NCI-H510A (cell line): Measurements from ENCODE around the gene RCBTB1.

ENCODE experiments used
- DNase-seq: peaks from one replicate; lab custom pipeline; 2025; lab: John Stamatoyannopoulos, UW

Gene RCBTB1

DNA sequence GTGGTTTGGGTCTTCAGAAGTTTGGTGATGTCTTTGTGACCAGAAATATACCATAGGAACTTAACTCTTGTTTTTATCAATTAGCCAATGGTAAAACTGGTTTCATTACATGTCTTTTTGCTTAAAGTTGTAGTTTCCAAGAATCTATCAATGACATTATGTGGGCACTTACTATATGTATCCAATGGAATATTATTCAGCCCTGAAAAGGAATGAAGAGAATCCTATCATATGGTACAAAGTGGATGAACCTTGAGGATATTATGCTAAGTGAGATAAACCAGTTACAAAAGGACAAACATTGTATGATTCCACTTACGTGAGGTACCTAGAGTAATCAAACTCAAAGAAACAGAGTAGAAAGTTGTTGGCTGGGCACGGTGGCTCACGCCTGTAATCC lies 26.4 kb downstream of the RCBTB1 start:
- DNase-seq = no peak

GRCh38 chr13:49554387-49554786 lies 31.0 kb downstream of the RCBTB1 start:
- DNase-seq = no peak

DNA sequence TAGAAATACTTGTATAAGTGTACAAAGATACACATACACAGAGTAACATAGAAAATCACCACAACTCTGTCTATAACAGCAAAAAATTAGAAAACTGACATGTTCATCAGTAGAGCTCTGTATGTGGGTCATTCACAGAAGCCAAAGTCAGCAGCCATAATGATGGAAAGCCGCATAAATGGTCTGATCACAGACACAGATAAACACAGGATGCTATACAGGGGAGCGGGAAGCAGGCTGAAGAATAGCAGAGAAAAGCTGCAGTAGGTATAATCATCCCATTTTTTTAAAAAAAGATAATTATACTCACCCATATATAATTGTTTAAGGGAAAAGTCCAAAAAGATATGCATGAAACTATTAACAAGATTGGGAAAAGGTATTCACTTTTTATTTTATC lies 31.5 kb downstream of the RCBTB1 start:
- DNase-seq = no peak

GRCh38 chr13:49550942-49551644 lies 34.3 kb downstream of the RCBTB1 start:
- no peak for DNase-seq

GRCh38 chr13:49549289-49549688 lies 36.1 kb downstream of the RCBTB1 start:
- no peak for DNase-seq

DNA sequence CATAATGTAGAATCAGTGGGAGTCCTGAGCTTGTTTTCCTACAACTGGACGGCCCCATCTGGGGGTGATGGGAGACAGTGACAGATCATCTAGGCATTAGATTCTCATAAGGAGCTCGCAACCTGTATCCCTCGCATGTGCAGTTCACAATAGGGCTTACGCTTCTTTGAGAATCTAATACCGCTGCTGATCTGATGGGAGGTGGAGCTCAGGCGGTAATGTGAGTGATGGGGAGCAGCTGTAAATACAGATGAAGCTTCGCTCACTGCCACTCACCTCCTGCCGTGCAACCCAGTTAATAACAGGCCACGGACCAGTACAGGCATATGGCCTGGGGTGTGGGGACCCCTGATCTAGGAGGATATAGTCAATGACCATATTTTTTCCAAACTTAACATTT lies 38.8 kb downstream of the RCBTB1 start:
- no peak for DNase-seq

- DNase-seq = no peak
These were observed 39.7 kb downstream of the RCBTB1 start for GRCh38 chr13:49545661-49546060.

- no peak for DNase-seq
These were observed 41.7 kb downstream of the RCBTB1 start for GRCh38 chr13:49543656-49544055.

- no peak for DNase-seq
These were observed 44.8 kb downstream of the RCBTB1 start for GRCh38 chr13:49540552-49540951.

DNA sequence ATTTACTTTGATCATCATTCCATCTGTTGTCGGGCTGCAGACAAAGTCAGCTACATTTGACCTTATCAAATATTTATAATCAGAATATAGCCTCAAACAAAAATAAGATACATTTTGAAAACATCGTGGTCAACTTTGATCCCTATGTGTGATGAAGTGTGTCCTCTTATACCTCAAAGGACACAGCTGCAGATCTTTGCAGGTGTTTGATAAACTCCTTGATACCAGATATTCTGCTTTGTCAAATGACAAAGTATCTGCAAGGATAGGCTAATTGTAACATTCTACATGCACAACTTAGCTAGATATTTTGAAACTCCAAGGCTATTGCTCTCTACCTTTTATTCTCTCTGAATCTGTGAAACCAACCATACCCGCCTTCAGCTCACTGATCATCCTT lies 45.6 kb downstream of the RCBTB1 start:
- DNase-seq = no peak

DNA sequence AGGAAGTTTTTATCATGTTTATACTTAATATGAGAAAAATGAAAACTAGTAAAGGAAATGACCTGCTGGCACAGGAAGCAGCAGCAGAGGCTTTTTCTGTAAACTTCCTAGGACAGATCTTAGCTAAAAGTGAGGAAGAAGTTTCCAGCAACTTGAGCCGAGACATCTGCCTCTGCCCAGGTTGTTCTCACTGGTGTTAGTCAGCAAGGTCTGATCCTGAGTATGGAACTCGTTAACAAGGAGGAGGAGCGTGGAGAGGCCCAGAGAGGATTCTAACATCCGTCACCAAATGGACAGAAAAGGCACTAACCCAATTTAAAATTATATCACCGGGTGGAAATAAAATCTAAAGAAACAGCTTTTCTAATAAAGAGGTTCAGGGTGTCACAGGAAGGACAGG lies 46.0 kb downstream of the RCBTB1 start:
- DNase-seq = no peak

- DNase-seq = no peak
These were observed 47.0 kb downstream of the RCBTB1 start for GRCh38 chr13:49538404-49538803.

GRCh38 chr13:49536144-49536873 lies 49.0 kb downstream of the RCBTB1 start:
- no peak for DNase-seq

DNA sequence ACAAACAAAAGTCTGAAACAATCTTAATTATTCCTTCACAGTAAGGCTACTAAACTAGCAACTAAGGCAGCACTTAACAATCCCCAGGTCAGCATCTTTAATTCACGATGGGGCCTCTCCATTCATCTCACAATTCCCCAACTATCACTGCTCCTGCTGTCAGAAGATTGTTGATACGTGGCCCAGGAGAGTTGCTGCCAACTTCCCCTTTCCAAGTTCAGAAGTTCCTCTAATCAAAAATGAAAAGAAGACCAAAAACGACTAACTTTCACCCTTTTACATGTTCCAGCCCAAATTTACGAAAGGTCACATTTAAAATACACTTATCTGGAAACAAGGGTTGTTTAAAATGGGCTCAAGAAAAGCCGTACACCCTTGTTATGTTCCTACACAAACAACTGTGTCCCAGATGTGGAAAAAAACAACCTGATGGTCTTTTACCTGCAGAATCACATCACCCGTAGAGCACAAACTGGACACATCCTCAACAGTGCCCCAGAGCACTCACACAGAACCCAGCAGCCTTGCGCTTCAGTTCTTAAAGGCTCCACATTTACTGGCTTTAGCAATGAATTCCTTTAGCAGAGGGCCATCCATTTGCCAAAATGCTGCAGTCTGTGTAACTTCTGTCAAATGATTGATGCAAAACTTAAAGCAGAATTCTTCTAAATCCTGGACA lies 51.6 kb downstream of the RCBTB1 start:
- DNase-seq = no peak

GRCh38 chr13:49533011-49533410 lies 52.3 kb downstream of the RCBTB1 start:
- DNase-seq = no peak

- DNase-seq = no peak
These were observed 52.8 kb downstream of the RCBTB1 start for GRCh38 chr13:49532593-49532992.

DNA sequence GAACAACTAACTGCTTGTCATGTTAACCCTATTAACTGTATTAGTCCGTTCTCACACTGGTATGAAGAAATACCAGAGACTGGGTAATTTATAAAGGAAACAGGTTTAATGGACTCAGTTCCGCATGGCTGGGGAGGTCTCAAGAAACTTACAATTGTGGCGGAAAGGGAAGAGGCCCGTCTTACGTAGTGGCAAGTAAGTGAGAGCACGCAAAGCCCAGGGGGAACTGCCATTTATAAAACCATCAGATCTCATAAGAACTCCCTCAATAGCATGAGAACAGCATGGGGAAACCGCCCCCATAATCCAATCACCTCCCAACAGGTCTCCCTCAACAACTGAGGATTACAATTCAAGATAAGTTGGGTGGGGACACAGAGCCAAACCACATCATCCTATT lies 54.9 kb downstream of the RCBTB1 start:
- DNase-seq = no peak

DNA sequence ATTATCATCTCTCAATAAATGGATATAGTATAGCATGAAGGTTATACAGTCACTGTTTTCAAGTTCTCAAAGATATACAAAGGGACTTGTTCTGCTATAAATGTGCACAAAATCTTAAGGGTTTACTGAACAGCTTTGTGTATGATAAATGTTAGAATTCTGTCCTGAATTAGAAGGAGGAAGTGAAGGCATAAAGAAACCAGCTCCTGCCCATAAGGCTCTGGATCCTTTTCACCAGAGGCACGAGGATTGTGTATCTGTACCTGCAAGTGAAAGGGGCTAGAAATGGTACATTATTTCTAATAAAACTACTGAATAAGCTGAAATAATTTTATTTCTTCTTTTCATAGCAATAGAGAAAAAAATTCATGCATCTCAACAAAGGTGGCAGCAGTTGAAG lies 57.2 kb downstream of the RCBTB1 start:
- no peak for DNase-seq

GRCh38 chr13:49527123-49527522 lies 58.2 kb downstream of the RCBTB1 start:
- DNase-seq = no peak

DNA sequence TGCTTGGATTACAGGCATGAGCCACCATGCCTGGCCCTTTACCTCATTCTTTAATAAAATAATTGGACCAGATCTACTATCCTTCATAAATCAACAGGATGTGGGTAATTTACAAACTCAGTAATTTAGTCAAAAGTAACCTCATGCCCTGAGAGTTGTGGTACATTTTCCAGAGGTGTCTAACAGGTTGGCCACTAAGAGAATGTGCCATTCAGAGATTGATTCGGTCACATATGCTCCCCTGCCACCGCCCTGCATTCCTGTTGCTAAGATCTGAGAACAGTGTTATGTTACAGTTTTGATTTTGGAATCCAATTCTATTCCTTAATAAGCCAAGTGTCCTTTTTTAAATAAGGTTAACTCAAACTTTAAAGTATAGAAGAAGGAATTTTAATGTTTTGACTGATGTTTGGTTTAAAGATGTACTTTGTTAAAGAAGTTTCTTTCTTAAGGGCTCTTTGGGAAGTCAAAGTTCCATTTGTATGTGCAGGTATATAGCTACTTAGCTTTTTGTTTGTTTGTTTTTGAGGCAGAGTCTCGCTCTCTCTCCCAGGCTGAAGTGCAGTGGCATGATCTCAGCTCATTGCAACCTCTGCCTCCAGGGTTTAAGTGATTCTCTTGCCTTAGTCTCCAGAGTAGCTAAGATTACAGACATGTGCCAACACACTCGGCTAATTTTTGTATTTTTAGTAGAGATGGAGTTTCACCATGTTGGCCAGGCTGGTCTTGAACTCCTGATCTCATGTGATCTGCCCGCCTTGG lies 60.4 kb downstream of the RCBTB1 start:
- no peak for DNase-seq

- no peak for DNase-seq
These were observed 64.1 kb downstream of the RCBTB1 start for GRCh38 chr13:49521224-49521623.

- no peak for DNase-seq
These were observed 67.9 kb downstream of the RCBTB1 start for GRCh38 chr13:49517461-49517860.
